OCI-M1 (cell line): Measurements from ENCODE around the gene MS4A10.
A peak's percentile ranks its signal among the peaks of the same experiment; 100 is the strongest.

Experiments used
- DNase-seq: peaks from one replicate; lab custom pipeline; 2025; lab: John Stamatoyannopoulos, UW

MS4A10 gene

GRCh38 chr11:60825118-60825517, 40.0 kb downstream of the MS4A10 start:
- no peak for DNase-seq

- no peak for DNase-seq
Measured at GRCh38 chr11:60825790-60826189, 40.7 kb downstream of the MS4A10 start.

DNA sequence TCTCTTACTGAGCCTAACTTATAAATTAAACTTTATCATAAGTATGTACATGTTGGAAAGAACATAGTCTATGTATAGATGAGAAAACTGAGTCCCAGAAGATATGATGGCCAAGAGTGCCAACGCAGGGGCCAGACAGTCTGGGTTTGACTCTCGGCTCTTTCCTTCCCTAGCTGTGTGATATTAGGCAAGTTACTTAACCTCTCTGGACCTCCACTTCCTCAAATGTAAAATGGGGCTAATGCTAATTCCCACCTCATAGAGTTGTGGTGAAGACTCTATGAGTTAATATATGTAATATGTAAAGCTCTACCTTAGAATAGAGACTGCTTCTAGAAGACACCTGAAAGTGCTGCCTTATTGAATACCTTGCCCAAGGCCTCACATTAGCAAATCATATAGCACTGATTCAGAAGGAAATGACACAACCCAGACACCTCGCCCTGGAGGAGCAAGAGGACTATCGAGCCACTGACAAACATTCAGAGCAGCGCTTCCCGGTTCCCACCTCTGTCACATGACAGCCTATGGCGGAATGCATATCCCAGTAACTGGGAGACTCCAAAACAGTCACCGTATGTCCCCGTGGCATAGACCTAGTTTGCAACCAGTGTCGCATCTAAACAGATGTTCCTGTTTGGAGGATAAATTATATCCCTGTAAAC, 45.5 kb downstream of the MS4A10 start:
- DNase-seq: no peak

- DNase-seq: peak; percentile 85
Measured at GRCh38 chr11:60831143-60831500, 46.0 kb downstream of the MS4A10 start.

GRCh38 chr11:60831501-60832079, 46.5 kb downstream of the MS4A10 start:
- no peak for DNase-seq

DNA sequence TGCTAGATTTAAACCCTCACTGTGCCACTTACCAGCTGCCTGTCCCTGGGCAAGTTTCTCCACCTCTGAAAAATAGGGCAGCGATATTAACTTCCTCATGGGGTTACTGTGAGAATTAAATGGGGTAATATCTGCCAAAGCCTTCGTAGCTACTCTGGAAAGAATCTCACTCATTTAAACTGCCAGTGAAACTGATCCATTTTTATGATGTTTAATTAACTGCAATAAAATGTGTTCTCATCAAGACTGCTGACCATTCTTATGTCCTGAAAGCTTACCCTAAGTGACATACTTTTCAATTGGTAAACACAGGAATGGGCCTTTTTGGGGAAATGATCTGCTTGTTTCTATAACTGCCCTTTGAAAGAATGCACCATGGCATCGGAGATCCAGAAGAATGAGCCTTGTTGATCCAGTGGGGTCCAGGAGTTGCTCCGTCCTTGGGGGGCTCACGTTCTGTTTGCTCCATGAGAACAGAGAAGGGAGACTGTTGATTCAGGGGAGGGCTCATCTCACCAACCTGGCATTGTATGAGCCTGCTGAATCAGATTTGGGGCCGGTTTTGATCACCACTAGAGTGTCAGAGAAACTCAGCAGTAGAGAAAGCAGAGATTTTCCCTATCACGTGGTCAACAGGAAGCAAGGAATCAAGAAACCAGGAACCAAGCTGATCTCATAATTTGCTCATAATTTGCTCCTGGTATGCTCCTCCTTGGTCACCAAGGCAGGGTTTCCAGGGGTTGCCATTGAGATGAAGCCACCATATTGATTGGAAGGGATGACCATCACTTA, 49.8 kb downstream of the MS4A10 start:
- no peak for DNase-seq

DNA sequence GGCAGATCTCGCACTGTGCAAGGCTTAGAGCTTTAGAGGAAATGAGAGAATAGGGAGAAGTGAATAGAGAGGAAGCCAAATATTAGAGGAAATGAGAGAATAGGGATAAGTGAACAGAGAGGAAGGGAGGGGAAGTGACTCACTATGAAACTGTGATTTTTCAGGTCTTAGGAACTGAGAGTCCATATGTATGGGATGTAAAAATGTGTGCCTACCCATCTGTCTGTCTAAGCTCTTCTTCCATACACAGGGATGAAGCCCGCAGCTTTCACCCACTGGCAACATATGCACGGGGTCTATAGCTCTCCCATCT, 50.4 kb downstream of the MS4A10 start:
- DNase-seq: no peak

DNA sequence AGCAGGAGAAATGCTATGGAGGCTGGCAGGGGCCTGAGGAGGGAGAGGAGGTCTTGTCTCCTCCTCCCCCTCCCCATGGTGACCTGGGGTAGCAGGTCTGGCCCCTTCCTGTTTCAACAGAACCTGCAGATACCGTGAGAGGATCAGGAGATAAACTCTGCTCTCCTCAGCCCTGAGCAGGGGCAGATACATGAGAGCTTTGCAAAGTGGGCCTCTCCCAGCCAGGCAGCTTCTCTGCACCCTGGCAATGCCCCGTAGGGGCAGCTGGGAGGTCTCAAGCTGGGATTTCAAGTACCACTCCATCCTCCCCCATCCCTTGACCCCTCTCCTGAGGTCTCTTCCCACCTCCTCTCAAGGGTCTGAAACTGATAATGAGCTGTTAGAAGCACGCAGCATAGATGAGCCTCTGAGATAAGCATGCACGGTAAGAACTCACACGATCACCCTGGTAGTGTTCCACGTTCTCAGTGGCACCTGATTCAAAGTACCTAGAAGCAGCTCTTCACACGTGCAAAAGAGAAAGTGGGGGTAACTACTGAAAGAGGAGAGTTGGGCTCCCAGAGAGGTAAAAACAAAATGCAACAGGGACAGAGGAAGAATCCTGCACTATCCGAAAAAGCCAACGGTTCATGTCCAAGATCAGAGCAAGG, 51.9 kb downstream of the MS4A10 start:
- DNase-seq: no peak

GRCh38 chr11:60838132-60838531, 53.0 kb downstream of the MS4A10 start:
- DNase-seq: no peak

- no peak for DNase-seq
Measured at GRCh38 chr11:60840470-60841430, 55.6 kb downstream of the MS4A10 start.

GRCh38 chr11:60841797-60842667, 56.9 kb downstream of the MS4A10 start, which contains the start of gene CCDC86:
TSS of gene CCDC86 (plus strand) at chr11:60842113. CDS start at chr11:60842125, 12 bp downstream.
- peak; percentile 96 for DNase-seq

GRCh38 chr11:60842668-60843600, 57.8 kb downstream of the MS4A10 start:
- peak; percentile 41 for DNase-seq

DNA sequence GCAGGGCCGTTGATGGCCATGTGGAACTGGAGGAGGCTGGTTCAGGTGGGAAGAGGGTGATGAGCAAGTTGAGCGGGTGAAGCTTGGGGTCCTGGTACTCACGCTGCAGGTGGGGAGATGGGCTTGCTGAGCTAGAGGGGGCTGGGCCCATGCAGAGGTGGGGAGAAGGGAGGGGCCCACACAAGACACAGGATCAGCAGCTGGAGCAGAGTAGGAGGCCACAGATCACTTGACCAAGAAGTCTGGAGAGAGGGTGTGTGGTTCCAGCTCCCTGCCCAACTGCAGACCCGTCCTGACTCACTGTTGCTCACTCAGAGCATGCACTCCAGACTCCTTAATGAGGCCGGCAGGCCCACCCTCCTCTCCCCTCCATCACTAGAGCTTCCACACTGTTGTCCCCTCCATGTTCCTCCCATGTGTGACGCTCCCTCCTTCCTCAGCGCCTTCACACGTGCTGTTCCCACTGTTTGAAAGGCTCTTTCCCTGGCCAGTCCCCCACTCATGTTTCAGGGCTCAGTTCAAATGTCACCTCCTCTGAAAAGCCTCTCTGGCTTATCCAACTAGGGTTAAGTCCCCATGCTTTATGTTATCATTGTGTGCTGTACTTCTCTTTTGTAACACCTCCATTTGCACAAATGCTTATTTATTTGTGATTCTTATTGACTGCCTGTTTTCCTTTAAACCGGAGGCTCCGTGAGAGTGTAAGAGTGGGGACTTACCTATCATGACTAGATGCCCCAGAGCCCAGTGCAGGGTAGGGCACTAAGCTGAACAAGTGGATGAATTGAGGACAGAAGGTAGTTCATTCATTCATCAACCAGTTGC, 59.1 kb downstream of the MS4A10 start:
- no peak for DNase-seq

DNA sequence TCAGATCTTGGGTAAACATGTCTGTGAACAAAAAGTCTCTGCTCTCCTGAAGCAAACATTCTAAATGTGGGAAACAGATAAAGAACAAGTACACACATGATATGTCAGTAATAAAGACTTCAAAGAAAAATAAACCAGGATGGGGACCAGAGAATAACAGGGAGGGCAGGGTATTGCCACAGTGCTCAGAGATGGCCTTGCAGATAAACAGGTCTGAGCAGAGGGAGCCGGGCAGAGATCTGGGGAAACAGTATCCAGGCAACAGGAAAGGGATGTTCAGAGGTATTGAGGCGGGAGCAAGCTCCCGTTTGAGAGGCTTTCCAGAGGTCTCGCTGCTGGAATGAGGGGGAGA, 59.7 kb downstream of the MS4A10 start:
- DNase-seq: no peak

DNA sequence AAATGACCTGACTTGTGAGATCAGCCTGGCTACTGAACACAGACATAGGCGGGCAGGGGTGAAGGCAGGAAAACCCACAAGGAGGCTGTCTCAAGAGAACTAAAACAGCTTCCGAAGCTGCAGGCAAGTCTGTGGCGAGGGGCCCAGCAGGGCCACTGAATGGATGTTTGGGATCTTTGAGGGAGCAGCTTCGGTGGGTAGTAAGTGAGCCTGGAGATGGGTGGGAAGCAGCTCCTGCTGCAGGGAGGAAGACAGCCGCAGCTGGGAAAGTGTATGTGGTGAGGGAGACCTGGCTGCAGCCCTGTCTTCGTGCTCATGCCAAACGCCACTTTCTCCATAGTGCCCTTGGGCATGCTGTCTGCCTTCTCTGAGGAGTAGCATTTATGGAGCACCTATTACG, 60.2 kb downstream of the MS4A10 start:
- DNase-seq: no peak

- no peak for DNase-seq
Measured at GRCh38 chr11:60847281-60847680, 62.1 kb downstream of the MS4A10 start.

DNA sequence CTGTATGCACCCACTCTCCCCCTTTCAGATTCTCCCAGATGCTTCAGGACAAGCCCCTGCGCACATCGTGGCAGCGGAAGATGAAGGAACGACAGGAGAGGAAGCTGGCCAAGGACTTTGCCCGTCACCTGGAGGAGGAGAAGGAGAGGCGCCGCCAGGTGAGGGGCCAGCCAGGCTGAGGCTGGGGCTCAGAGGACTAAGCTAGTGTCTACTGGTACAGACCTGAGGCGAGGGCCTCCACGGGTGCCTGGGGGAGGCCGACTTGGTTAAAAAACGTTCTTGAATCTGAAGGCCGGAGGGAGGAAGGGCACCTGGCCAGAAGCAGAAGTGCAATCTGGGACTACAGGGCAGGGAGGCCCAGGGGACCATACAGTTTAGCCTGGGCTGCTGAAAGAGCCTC, 62.8 kb downstream of the MS4A10 start:
- DNase-seq: no peak

GRCh38 chr11:60848714-60849151, 63.6 kb downstream of the MS4A10 start:
- DNase-seq: no peak
